Gastrocnemius medialis (tissue), 4 donors: ENCODE results near the gene CYLD.

ENCODE experiments used
- POLR2A ChIP-seq, 2 donors: fragments of 450-650 bp; IDR thresholded peaks; one replicate each; pipeline ENCODE4 v1.6.1; 2017; ENCODE audit warnings: antibody characterized with exemption in 2 of 2, mild to moderate bottlenecking in 2 of 2, moderate library complexity in 2 of 2
- TF ChIP-seq, protein P1 (sequence below), 5 experiments: fragments of 450-650 bp in 3 of 5; fragments of 200-600 bp in 2 of 5; sonication (generic) in 2 of 5; IDR thresholded peaks in 4 of 5; conservative IDR thresholded peaks in 1 of 5; 1 replicate in 4 of 5; 2 replicates in 1 of 5; pipeline ENCODE4 v1.5.1; 2016 to 2019; ENCODE audit warnings: antibody characterized with exemption in 5 of 5, mild to moderate bottlenecking in 3 of 5, moderate library complexity in 3 of 5

- TF ChIP-seq, protein P1, sequence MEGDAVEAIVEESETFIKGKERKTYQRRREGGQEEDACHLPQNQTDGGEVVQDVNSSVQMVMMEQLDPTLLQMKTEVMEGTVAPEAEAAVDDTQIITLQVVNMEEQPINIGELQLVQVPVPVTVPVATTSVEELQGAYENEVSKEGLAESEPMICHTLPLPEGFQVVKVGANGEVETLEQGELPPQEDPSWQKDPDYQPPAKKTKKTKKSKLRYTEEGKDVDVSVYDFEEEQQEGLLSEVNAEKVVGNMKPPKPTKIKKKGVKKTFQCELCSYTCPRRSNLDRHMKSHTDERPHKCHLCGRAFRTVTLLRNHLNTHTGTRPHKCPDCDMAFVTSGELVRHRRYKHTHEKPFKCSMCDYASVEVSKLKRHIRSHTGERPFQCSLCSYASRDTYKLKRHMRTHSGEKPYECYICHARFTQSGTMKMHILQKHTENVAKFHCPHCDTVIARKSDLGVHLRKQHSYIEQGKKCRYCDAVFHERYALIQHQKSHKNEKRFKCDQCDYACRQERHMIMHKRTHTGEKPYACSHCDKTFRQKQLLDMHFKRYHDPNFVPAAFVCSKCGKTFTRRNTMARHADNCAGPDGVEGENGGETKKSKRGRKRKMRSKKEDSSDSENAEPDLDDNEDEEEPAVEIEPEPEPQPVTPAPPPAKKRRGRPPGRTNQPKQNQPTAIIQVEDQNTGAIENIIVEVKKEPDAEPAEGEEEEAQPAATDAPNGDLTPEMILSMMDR (IDR thresholded peaks at IDR 0.05 in 4 of 5, conservative IDR thresholded peaks at IDR 0.05 in 1 of 5), result no peak
- TF ChIP-seq POLR2A (IDR thresholded peaks at IDR 0.05), result no peak
These were observed 8.4 kb upstream of the CYLD start for GRCh38 chr16:50733468-50733867.
